ENCODE measurements around the gene CLMP. TPM values are rescaled to one million over a fixed set of nuclear protein-coding genes. Genes with fewer than 3 reads are reported as not detected.

Gene CLMP
- total and polyA plus RNA-seq, 3 donors from 2014 or later, result 6.0 to 6.5 (median 6.3) TPM

- intact Hi-C loops (cut with DNase I; ENCODE audit: low total_unique reads), result no loop called here
- H3K27ac ChIP-seq, result no peak overlapping the region
- no peak for TF ChIP-seq CTCF (IDR thresholded peaks at IDR 0.05)
- no peak for TF ChIP-seq POLR2A (IDR thresholded peaks at IDR 0.05)
- H3K36me3 ChIP-seq (ENCODE audit: low read depth, missing control alignments), result no peaks in the 10 kb centered on the region
- H3K27me3 ChIP-seq, result no peaks in the 10 kb centered on the region
- no peak overlapping the region for H3K4me3 ChIP-seq
- H3K4me1 ChIP-seq, result no peaks in the 10 kb centered on the region
- 89 to 99% methylated on average over 4 of the region's 4 CpGs for WGBS, 2 donors
- H3K9me3 ChIP-seq, result no peaks in the 10 kb centered on the region
- no peak for DNase-seq
Measured at GRCh38 chr11:123181075-123181474, 14.0 kb downstream of the CLMP start.

GRCh38 chr11:123180574-123180973, 14.5 kb downstream of the CLMP start:
- no peak overlapping the region for H3K4me3 ChIP-seq
- H3K27me3 ChIP-seq, result no peaks in the 10 kb centered on the region
- H3K36me3 ChIP-seq (ENCODE audit: low read depth, missing control alignments), result no peaks in the 10 kb centered on the region
- H3K9me3 ChIP-seq, result no peaks in the 10 kb centered on the region
- WGBS, 2 donors, result 81 to 85% methylated on average over 2 of the region's 2 CpGs
- intact Hi-C loops (cut with DNase I; ENCODE audit: low total_unique reads), result no loop called here
- no peaks in the 10 kb centered on the region for H3K4me1 ChIP-seq
- no peak overlapping the region for H3K27ac ChIP-seq
- no peak for DNase-seq
- no peak for TF ChIP-seq POLR2A (IDR thresholded peaks at IDR 0.05)
- TF ChIP-seq CTCF (IDR thresholded peaks at IDR 0.05), result no peak

- no peaks in the 10 kb centered on the region for H3K27me3 ChIP-seq
- DNase-seq, result no peak
- TF ChIP-seq POLR2A (IDR thresholded peaks at IDR 0.05) (no peak), CTCF (IDR thresholded peaks at IDR 0.05) (no peak)
- 84% methylated on average over 5 of the region's 5 CpGs for WGBS, 2 donors
- intact Hi-C loops (cut with DNase I; ENCODE audit: low total_unique reads), result no loop called here
- H3K4me3 ChIP-seq, result no peak overlapping the region
- H3K9me3 ChIP-seq, result no peaks in the 10 kb centered on the region
- H3K27ac ChIP-seq, result no peak overlapping the region
- no peaks in the 10 kb centered on the region for H3K36me3 ChIP-seq (ENCODE audit: low read depth, missing control alignments)
- peaks cover 2% of the 10 kb centered on the region for H3K4me1 ChIP-seq
Measured at GRCh38 chr11:123180166-123180565, 14.9 kb downstream of the CLMP start.

GRCh38 chr11:123179586-123179985, 15.5 kb downstream of the CLMP start:
- no peak overlapping the region for H3K27ac ChIP-seq
- no peak for DNase-seq
- intact Hi-C loops (cut with DNase I; ENCODE audit: low total_unique reads), result no loop called here

More at GRCh38 chr11:123179586-123179985, 15.5 kb downstream of the CLMP start:
- Histone ChIP-seq H3K4me1 (peaks cover 5% of the 10 kb centered on the region), H3K27me3 (no peaks in the 10 kb centered on the region), H3K9me3 (no peaks in the 10 kb centered on the region), H3K36me3 (ENCODE audit: low read depth, missing control alignments) (no peaks in the 10 kb centered on the region), H3K4me3 (no peak overlapping the region)
- no peak for TF ChIP-seq CTCF (IDR thresholded peaks at IDR 0.05)
- TF ChIP-seq POLR2A (IDR thresholded peaks at IDR 0.05), result no peak
- WGBS, 2 donors, result 70 to 88% methylated on average over 2 of the region's 2 CpGs

All from testis (tissue), 3 donors.